Measurements from ENCODE around the gene MRPS5.

Gene MRPS5

GRCh38 chr2:95121407-95122196 is at the start of gene MRPS5:
Gene MRPS5 (minus strand): TSS chr2:95121808. CDS start chr2:95121791, 17 bp downstream.
- WGBS (ENCODE audit: insufficient coverage, insufficient read length), result no CpG with 5 or more reads among the region's 86 CpGs

DNA sequence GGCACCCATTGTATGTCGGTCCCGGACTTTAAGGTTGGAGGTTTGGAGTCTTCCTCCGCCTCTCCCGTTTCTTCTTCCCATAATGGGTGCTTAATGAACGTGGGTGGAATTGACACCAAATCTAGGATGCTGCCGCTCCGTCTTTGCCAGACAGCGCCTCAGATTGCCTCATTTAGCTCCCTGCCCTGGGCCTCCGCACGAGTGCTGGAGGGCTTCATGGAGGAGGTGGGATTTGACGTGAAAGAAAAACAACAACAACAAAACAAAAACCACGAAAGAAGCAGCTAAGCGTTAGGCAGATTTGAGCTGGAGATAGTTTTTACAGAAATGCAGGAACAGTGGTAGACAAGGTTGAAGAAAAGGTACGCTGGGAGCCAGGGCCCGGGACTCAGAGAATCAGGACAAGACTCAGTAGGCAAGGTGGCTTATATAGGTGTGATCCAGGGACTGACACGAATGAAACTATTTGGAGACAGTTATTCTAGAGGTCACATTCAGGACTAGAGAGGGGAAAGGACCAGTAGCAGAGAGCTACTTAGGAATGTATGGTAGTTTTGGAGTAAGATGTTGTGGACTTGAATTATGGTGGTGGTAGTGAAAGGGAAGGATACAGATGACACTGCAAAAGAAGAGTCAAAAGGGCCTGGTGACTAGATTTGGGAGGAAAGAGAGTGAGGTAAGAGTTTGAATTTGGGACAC is 44.6 kb upstream of the MRPS5 start:
- no CpG with 5 or more reads among the region's 16 CpGs for WGBS (ENCODE audit: insufficient coverage, insufficient read length)
- DNase-seq (ENCODE audit: low read depth, low spot score), result no peak
- H3K27ac ChIP-seq (ENCODE audit: low read length), result no peak overlapping the region
- peak overlapping the region; percentile 82; the same call in 1 of the 2 replicates for H3K4me3 ChIP-seq (ENCODE audit: low read length)
- no peaks in the 10 kb centered on the region for H3K9me3 ChIP-seq (ENCODE audit: control insufficient read depth, insufficient read depth, low read length)
- H3K27me3 ChIP-seq (ENCODE audit: control insufficient read depth, insufficient read depth, low read length), result no peaks in the 10 kb centered on the region
- no peaks in the 10 kb centered on the region for H3K36me3 ChIP-seq (ENCODE audit: control insufficient read depth, insufficient read depth, low read length)
- no peaks in the 10 kb centered on the region for H3K4me1 ChIP-seq (ENCODE audit: control insufficient read depth, insufficient read depth, low read length)

More at GRCh38 chr2:95121407-95122196, at the start of gene MRPS5:
- 0 out of 2 replicates have a peak, but pooled peaks cover 3% of the 10 kb centered on the region for H3K4me1 ChIP-seq (ENCODE audit: control insufficient read depth, insufficient read depth, low read length)
- H3K36me3 ChIP-seq (ENCODE audit: control insufficient read depth, insufficient read depth, low read length), result no peaks in the 10 kb centered on the region
- no peak within 1 kb of the TSS for H3K27ac ChIP-seq (ENCODE audit: low read length)
- no peaks in the 10 kb centered on the region for H3K9me3 ChIP-seq (ENCODE audit: control insufficient read depth, insufficient read depth, low read length)
- DNase-seq (ENCODE audit: low read depth, low spot score), result peak; percentile 11
- peak within 1 kb of the TSS; percentile 62 for H3K4me3 ChIP-seq (ENCODE audit: low read length)
- no peaks in the 10 kb centered on the region for H3K27me3 ChIP-seq (ENCODE audit: control insufficient read depth, insufficient read depth, low read length)

GRCh38 chr2:95165371-95166064 is 43.9 kb upstream of the MRPS5 start, which contains the start of gene ZNF2:
Gene ZNF2 (plus strand): TSS chr2:95165809. CDS start chr2:95176227, 10,418 bp downstream.
- H3K27ac ChIP-seq (ENCODE audit: low read length), result no peak within 1 kb of the TSS

GRCh38 chr2:95165030-95165370 is 43.4 kb upstream of the MRPS5 start:
- no peak overlapping the region for H3K27ac ChIP-seq (ENCODE audit: low read length)
- H3K9me3 ChIP-seq (ENCODE audit: control insufficient read depth, insufficient read depth, low read length), result no peaks in the 10 kb centered on the region
- no peaks in the 10 kb centered on the region; the same call in 1 of the 2 replicates for H3K4me1 ChIP-seq (ENCODE audit: control insufficient read depth, insufficient read depth, low read length)
- H3K27me3 ChIP-seq (ENCODE audit: control insufficient read depth, insufficient read depth, low read length), result no peaks in the 10 kb centered on the region
- no peaks in the 10 kb centered on the region for H3K36me3 ChIP-seq (ENCODE audit: control insufficient read depth, insufficient read depth, low read length)
- WGBS (ENCODE audit: insufficient coverage, insufficient read length), result no CpG with 5 or more reads among the region's 9 CpGs
- H3K4me3 ChIP-seq (ENCODE audit: low read length), result peak overlapping the region; percentile 82
- no peak for DNase-seq (ENCODE audit: low read depth, low spot score)

More at GRCh38 chr2:95165371-95166064, 43.9 kb upstream of the MRPS5 start, which contains the start of gene ZNF2:
- WGBS (ENCODE audit: insufficient coverage, insufficient read length), result no CpG with 5 or more reads among the region's 56 CpGs
- peak; percentile 92 for DNase-seq (ENCODE audit: low read depth, low spot score)
- Histone ChIP-seq H3K9me3 (ENCODE audit: control insufficient read depth, insufficient read depth, low read length) (no peaks in the 10 kb centered on the region), H3K4me3 (ENCODE audit: low read length) (peak within 1 kb of the TSS; percentile 82), H3K36me3 (ENCODE audit: control insufficient read depth, insufficient read depth, low read length) (no peaks in the 10 kb centered on the region), H3K27me3 (ENCODE audit: control insufficient read depth, insufficient read depth, low read length) (no peaks in the 10 kb centered on the region), H3K4me1 (ENCODE audit: control insufficient read depth, insufficient read depth, low read length) (no peaks in the 10 kb centered on the region)

DNA sequence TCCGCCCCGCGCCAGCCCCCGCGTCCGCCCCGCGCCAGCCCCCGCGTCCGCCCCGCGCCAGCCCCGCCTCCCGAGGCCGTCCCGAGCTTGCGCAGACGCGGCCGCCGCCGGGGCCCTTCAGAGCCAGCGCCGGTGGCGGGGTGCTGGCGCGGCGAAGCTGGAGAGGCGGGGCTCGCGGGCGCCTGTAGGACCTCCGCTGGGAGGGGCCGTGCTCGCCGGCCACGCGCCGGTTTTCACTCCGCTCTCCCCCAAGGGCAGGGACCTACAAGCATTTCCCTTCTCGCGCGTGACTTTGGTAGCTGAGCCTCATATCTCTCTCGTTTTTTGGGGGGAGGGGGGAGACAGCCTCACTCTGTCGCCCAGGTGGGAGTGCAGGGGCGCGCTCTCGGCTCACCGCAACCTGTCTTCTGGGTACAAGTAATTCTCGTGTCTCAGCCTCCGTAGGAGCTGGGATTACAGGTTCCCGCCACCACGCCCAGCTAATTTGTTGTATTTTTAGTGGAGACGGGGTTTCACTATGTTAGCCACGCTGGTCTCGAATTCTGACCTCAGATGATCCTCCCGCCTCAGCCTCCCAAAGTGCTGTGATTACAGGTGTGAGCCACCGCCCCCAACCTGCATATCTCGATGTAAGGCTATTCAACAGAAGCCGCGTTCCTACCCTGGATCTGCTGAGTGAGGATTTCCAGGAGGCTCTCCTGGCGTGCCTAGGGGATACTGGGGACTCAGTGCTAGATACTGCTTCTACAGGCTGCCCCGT is 38.3 kb upstream of the MRPS5 start, which contains the start of gene ZNF514:
Gene ZNF514 (minus strand): TSS at position 159 of the 760 bp plus-strand sequence. CDS start 6,595 bp downstream, outside the sequence.
- H3K4me3 ChIP-seq (ENCODE audit: low read length), result peak within 1 kb of the TSS; percentile 61; the same call in 1 of the 2 replicates
- H3K27ac ChIP-seq (ENCODE audit: low read length), result no peak within 1 kb of the TSS
- DNase-seq (ENCODE audit: low read depth, low spot score), result no peak
- H3K9me3 ChIP-seq (ENCODE audit: control insufficient read depth, insufficient read depth, low read length), result no peaks in the 10 kb centered on the region
- H3K27me3 ChIP-seq (ENCODE audit: control insufficient read depth, insufficient read depth, low read length), result no peaks in the 10 kb centered on the region; the same call in none of the 2 replicates
- H3K4me1 ChIP-seq (ENCODE audit: control insufficient read depth, insufficient read depth, low read length), result no peaks in the 10 kb centered on the region; the same call in 1 of the 2 replicates
- H3K36me3 ChIP-seq (ENCODE audit: control insufficient read depth, insufficient read depth, low read length), result no peaks in the 10 kb centered on the region
- no CpG with 5 or more reads among the region's 64 CpGs for WGBS (ENCODE audit: insufficient coverage, insufficient read length)

- H3K27ac ChIP-seq (ENCODE audit: low read length), result no peak overlapping the region
- no peak for DNase-seq (ENCODE audit: low read depth, low spot score)
- H3K4me1 ChIP-seq (ENCODE audit: control insufficient read depth, insufficient read depth, low read length), result no peaks in the 10 kb centered on the region; the same call in 1 of the 2 replicates
- H3K4me3 ChIP-seq (ENCODE audit: low read length), result peak overlapping the region; percentile 61; the same call in 1 of the 2 replicates
- no peaks in the 10 kb centered on the region; the same call in none of the 2 replicates for H3K27me3 ChIP-seq (ENCODE audit: control insufficient read depth, insufficient read depth, low read length)
- H3K36me3 ChIP-seq (ENCODE audit: control insufficient read depth, insufficient read depth, low read length), result no peaks in the 10 kb centered on the region
- no CpG with 5 or more reads among the region's 58 CpGs for WGBS (ENCODE audit: insufficient coverage, insufficient read length)
- peaks cover under 1% of the 10 kb centered on the region; the same call in 1 of the 2 replicates for H3K9me3 ChIP-seq (ENCODE audit: control insufficient read depth, insufficient read depth, low read length)
Measured at GRCh38 chr2:95158891-95159619, 37.4 kb upstream of the MRPS5 start.

- Histone ChIP-seq H3K36me3 (ENCODE audit: control insufficient read depth, insufficient read depth, low read length) (no peaks in the 10 kb centered on the region), H3K27ac (ENCODE audit: low read length) (no peak overlapping the region), H3K9me3 (ENCODE audit: control insufficient read depth, insufficient read depth, low read length) (peaks cover 1% of the 10 kb centered on the region; the same call in 1 of the 2 replicates), H3K27me3 (ENCODE audit: control insufficient read depth, insufficient read depth, low read length) (no peaks in the 10 kb centered on the region; the same call in none of the 2 replicates), H3K4me3 (ENCODE audit: low read length) (no peak overlapping the region; the same call in 1 of the 2 replicates), H3K4me1 (ENCODE audit: control insufficient read depth, insufficient read depth, low read length) (no peaks in the 10 kb centered on the region; the same call in 1 of the 2 replicates)
- DNase-seq (ENCODE audit: low read depth, low spot score), result no peak
- WGBS (ENCODE audit: insufficient coverage, insufficient read length), result no CpG with 5 or more reads among the region's 10 CpGs
Measured at GRCh38 chr2:95158441-95158840, 36.8 kb upstream of the MRPS5 start.

- no peaks in the 10 kb centered on the region for H3K27me3 ChIP-seq (ENCODE audit: control insufficient read depth, insufficient read depth, low read length)
- peaks cover 10% of the 10 kb centered on the region for H3K9me3 ChIP-seq (ENCODE audit: control insufficient read depth, insufficient read depth, low read length)
- H3K4me1 ChIP-seq (ENCODE audit: control insufficient read depth, insufficient read depth, low read length), result no peaks in the 10 kb centered on the region
- DNase-seq (ENCODE audit: low read depth, low spot score), result no peak
- H3K36me3 ChIP-seq (ENCODE audit: control insufficient read depth, insufficient read depth, low read length), result no peaks in the 10 kb centered on the region; the same call in 1 of the 2 replicates
- no peak overlapping the region for H3K27ac ChIP-seq (ENCODE audit: low read length)
- no peak overlapping the region for H3K4me3 ChIP-seq (ENCODE audit: low read length)
- WGBS (ENCODE audit: insufficient coverage, insufficient read length), result no CpG with 5 or more reads among the region's 6 CpGs
Measured at GRCh38 chr2:95149397-95149984, 27.9 kb upstream of the MRPS5 start.

GRCh38 chr2:95143838-95144237 is 22.2 kb upstream of the MRPS5 start:
- Histone ChIP-seq H3K9me3 (ENCODE audit: control insufficient read depth, insufficient read depth, low read length) (peaks cover 8% of the 10 kb centered on the region), H3K4me3 (ENCODE audit: low read length) (no peak overlapping the region), H3K36me3 (ENCODE audit: control insufficient read depth, insufficient read depth, low read length) (no peaks in the 10 kb centered on the region), H3K27ac (ENCODE audit: low read length) (no peak overlapping the region), H3K27me3 (ENCODE audit: control insufficient read depth, insufficient read depth, low read length) (no peaks in the 10 kb centered on the region), H3K4me1 (ENCODE audit: control insufficient read depth, insufficient read depth, low read length) (no peaks in the 10 kb centered on the region)
- WGBS (ENCODE audit: insufficient coverage, insufficient read length), result no CpG with 5 or more reads among the region's 2 CpGs
- DNase-seq (ENCODE audit: low read depth, low spot score), result no peak
